HG02973 (cell line): Measurements from ENCODE around the gene GNPDA2.
"Not testable (repeated sequence)": the region's sequence is repeated elsewhere in the genome, so short reads cannot be mapped to it uniquely, and the experiment has no call there.

Source experiments
- ATAC-seq: cut with Tn5 transposase; IDR thresholded peaks from one replicate; pipeline ENCODE4 v1.9.1; 2021; ENCODE audit warnings: moderate library complexity; ENCODE audit not compliant: unreplicated experiment

The GNPDA2 gene

GRCh38 chr4:44726038-44726871 is at the start of gene GNPDA2:
GNPDA2 (minus strand) TSS chr4:44726556; CDS start chr4:44722207, 4,349 bp downstream.
- peak; percentile 90 for ATAC-seq

DNA sequence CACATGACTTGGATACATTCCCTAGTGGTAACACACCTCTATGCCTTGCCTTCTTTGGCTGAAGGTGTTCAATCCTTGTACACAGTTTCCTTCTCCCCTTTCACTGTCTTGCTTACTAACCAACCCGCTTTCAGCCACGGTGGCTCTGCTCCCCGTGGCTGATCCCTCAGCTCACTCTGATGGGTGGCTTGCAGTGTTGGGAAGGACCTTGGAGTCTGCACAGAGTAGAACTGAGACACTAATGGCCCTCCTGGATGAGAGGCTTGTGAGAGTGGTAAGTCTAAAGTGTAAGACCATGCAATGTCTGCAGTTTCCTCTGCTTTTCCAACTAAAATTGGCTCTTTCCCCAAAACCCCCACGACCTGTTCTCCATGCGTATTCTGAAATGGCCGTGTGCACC is 46.0 kb upstream of the GNPDA2 start:
- no peak for ATAC-seq

DNA sequence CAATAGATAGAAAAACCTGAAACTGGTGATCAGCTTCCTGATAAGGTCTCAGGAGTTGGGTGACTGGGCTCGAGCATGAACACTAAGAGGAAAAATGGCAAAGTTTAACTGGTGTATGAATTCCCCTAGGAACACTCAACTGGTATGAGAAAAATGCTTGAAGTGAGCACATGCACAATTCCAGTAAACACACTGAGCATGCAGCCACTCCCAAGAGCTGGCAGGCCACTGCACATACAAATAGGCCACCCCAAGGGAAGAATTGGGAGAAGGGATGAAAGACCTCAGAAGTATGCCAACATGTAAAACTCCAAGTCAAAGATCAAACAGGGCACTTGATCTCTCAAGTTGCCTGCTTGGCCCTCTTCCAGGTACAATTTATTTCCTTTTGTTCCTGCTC is 45.4 kb upstream of the GNPDA2 start:
- ATAC-seq: no peak

DNA sequence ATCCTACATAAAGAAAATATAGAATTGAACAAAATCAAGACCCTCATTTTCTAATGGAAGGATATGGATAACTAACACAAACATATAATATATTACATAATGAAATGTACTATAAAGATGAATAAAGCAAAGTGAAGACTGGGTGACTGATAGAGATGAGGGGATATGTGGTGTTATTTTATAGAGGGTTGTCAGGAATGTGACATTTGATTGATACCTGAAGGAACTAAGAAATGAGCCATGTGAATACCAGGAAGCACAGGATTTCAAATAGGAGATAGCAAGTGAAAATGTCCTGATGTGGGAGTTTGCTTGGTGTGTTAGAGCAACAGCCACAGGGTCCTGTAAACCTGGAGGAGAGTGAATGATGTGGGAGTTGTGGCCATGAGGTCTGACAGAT is 40.1 kb upstream of the GNPDA2 start:
- no peak for ATAC-seq

DNA sequence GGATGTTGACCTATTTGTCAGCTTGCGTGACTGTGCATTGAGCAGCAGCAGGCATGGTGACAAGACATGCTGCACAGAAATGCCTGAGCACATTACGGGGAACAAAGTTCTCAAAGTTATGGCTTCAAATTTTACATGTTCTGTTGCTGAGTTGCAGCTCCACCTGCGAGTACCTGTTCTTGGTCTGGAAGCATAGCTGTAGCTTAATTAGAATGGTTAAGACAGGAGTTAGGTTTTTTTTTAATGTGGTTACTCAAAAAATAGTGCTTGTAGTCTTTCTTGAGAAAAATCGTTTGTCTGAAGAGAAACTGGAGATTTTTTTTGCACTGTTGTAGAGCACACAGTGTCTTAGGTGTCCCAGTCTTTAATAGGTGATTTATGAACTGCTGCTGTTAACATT is 38.8 kb upstream of the GNPDA2 start:
- no peak for ATAC-seq

DNA sequence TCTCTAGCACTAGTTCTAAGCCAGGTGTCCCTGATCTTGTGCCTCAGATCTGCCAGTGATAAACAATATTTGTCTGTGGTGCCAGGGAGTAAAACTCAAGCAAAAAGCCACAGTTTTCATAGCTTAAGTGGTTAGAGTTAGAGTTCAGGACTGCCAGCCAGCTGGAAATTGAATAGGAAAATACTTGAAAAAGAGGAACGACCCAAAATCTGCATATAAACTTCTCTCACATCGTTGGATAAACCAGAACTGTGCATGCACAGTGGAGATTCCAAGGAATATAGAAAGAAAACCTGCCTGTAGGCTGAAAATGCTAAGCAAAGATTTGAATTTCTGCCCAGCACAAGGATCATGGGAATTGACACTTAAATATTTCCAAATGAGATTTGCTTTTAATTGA is 35.0 kb upstream of the GNPDA2 start:
- ATAC-seq: no peak

- ATAC-seq: peak; percentile 69
Measured at GRCh38 chr4:44760142-44760898, 34.0 kb upstream of the GNPDA2 start.

GRCh38 chr4:44756559-44756958 is 30.2 kb upstream of the GNPDA2 start:
- ATAC-seq: no peak

DNA sequence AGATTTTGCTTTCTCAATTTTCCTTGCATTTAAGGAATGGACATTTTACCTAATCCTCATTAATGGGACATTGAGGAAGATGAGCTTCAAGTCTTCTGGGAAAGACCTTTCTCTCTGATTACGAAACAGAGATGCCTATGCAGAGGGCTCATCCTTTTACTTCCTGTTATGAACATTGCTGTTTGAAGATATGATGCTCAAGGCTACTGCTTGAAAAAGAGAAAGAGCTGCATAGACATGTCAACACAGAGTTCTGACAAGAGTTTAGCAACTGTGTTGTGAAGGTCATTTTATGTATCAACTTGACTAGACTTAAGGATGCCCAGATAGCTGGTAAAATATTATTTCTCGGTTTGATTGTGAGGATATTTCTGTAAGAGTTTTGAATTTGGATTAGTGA is 13.8 kb upstream of the GNPDA2 start:
- no peak for ATAC-seq

GRCh38 chr4:44738615-44739014 is 12.3 kb upstream of the GNPDA2 start:
- peak; percentile 63 for ATAC-seq

- no peak for ATAC-seq
Measured at GRCh38 chr4:44736900-44737299, 10.5 kb upstream of the GNPDA2 start.

- ATAC-seq: not testable (repeated sequence)
Measured at GRCh38 chr4:44728694-44729093, 2.3 kb upstream of the GNPDA2 start.

DNA sequence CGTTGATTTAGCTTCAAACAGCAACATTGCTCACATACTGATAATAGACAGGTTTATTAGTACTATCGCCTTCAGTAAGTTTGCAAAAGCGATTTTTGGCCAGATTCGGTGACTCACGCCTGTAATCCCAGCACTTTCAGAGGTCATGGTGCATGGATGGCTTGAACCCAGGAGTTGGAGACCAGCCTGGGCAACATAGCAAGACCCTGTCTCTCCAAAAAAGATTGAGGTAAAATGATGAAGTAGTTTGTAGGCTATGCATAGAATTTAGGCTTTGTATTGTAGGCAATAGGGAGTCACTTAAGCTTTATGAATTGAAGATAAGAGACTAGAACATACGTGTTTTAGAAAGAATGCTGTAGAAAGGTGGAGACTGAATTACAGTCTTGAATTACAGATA is 1.1 kb upstream of the GNPDA2 start:
- no peak for ATAC-seq

- ATAC-seq: no peak
Measured at GRCh38 chr4:44725726-44726037, 674 bp downstream of the GNPDA2 start.

DNA sequence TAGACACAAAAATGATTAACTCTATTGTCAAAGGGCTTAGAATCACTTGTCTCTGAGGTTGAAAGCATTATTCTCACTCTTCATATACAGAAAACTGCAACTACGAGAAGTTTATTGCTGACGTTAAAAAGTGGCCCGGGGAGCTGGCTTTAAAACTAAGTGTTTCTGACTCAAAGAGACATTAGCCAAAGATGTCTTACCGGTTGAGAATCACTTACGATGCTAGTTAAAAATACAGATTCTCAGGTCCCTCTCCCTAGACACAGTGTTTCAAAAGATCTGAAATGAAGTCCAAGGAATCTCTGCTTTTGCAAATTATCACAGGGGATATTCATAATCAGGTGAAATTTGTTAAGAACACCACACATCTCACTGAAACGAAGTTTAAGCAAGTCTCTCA is 1.2 kb downstream of the GNPDA2 start:
- no peak for ATAC-seq

GRCh38 chr4:44722001-44722400 is 4.4 kb downstream of the GNPDA2 start:
- ATAC-seq: no peak

- no peak for ATAC-seq
Measured at GRCh38 chr4:44720371-44720770, 6.0 kb downstream of the GNPDA2 start.

DNA sequence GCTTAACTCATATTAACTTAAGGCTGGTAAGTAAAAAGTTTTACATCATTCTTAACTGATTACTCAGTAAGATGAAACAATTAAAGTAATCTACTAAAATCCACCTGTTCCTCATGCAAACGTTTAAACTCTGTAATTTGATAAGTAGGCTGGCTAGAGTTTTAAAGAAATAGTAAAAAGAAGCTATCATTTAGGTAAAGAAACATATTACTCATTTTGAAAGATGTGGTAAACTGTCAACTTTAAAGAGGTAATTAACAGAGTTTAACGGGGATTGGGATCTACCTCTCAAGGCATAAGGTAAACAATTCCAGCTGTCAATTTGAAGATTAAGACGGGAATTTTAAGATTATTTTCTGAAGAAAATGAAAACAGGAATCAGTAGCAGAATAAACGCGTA is 9.8 kb downstream of the GNPDA2 start:
- ATAC-seq: no peak

- ATAC-seq: no peak
Measured at GRCh38 chr4:44713125-44713524, 13.2 kb downstream of the GNPDA2 start.

GRCh38 chr4:44704673-44705072 is 21.7 kb downstream of the GNPDA2 start:
- no peak for ATAC-seq

- ATAC-seq: no peak
Measured at GRCh38 chr4:44701037-44701436, 25.3 kb downstream of the GNPDA2 start.

GRCh38 chr4:44700427-44700826 is 25.9 kb downstream of the GNPDA2 start:
- ATAC-seq: no peak
